ENCODE measurements around the gene ATP5F1C. TPM values are rescaled to one million over a fixed set of nuclear protein-coding genes. Genes with fewer than 3 reads are reported as not detected.

ATP5F1C gene
- total RNA-seq, 1 experiment from 2014 or later, result 189 TPM

DNA sequence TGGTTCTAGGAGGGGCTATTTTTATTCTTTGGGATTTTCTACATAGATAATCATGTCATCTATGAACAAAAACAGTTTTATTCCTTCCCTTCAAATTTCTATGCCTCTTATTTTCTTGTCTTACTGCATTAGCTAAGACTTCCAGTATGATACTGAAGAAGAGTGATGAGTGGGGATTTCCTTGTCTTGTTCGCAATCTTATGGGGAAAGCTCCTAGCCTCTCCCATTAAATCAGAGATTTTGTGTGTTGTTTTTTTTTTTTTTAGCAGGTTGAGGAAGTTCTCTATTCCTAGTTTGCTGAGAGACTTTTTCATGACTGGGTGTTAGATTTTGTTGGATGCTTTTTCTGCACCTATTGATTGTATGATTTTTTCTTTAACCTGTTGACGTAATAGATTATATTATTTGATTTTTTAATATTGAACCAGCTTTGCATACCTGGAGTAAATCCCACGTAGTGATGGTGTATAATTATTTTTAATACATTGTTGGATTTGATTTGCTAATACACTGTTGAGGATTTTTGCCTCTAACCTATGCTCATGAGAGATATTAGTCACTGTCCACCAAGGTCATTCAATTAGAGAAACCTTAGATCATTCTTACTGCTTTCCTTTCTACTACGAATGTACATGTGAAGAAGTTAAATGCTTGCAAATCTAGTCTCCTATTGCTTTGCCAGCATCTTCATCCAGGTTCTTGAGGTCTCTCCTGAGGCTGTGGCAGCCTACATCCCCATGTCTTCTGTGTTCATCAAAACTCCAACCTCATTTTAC, 6.5 kb downstream of the ATP5F1C start:
- in situ Hi-C loops (cut with HindIII; ENCODE audit: low pct_unique_long_range_greater_than_20kb, low sequenced_read_pairs), result no loop called here
- ChIA-PET POLR2A (no interaction called here), CTCF (no interaction called here)
- TF ChIP-seq, protein P1, sequence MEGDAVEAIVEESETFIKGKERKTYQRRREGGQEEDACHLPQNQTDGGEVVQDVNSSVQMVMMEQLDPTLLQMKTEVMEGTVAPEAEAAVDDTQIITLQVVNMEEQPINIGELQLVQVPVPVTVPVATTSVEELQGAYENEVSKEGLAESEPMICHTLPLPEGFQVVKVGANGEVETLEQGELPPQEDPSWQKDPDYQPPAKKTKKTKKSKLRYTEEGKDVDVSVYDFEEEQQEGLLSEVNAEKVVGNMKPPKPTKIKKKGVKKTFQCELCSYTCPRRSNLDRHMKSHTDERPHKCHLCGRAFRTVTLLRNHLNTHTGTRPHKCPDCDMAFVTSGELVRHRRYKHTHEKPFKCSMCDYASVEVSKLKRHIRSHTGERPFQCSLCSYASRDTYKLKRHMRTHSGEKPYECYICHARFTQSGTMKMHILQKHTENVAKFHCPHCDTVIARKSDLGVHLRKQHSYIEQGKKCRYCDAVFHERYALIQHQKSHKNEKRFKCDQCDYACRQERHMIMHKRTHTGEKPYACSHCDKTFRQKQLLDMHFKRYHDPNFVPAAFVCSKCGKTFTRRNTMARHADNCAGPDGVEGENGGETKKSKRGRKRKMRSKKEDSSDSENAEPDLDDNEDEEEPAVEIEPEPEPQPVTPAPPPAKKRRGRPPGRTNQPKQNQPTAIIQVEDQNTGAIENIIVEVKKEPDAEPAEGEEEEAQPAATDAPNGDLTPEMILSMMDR (IDR thresholded peaks at IDR 0.05), result no peak
- TF ChIP-seq SIN3A (IDR thresholded peaks at IDR 0.05; ENCODE audit: borderline replicate concordance, insufficient read depth, low read depth, low read length), result no peak
- TF ChIP-seq, protein P2, sequence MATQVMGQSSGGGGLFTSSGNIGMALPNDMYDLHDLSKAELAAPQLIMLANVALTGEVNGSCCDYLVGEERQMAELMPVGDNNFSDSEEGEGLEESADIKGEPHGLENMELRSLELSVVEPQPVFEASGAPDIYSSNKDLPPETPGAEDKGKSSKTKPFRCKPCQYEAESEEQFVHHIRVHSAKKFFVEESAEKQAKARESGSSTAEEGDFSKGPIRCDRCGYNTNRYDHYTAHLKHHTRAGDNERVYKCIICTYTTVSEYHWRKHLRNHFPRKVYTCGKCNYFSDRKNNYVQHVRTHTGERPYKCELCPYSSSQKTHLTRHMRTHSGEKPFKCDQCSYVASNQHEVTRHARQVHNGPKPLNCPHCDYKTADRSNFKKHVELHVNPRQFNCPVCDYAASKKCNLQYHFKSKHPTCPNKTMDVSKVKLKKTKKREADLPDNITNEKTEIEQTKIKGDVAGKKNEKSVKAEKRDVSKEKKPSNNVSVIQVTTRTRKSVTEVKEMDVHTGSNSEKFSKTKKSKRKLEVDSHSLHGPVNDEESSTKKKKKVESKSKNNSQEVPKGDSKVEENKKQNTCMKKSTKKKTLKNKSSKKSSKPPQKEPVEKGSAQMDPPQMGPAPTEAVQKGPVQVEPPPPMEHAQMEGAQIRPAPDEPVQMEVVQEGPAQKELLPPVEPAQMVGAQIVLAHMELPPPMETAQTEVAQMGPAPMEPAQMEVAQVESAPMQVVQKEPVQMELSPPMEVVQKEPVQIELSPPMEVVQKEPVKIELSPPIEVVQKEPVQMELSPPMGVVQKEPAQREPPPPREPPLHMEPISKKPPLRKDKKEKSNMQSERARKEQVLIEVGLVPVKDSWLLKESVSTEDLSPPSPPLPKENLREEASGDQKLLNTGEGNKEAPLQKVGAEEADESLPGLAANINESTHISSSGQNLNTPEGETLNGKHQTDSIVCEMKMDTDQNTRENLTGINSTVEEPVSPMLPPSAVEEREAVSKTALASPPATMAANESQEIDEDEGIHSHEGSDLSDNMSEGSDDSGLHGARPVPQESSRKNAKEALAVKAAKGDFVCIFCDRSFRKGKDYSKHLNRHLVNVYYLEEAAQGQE (IDR thresholded peaks at IDR 0.05; ENCODE audit: insufficient read depth in 1 of 2, low read depth in 2 of 2, low read length in 1 of 2), result no peak
- no peak for TF ChIP-seq TCF7L2 (IDR thresholded peaks at IDR 0.05; ENCODE audit: low read depth, low read length)
- TF ChIP-seq POLR2AphosphoS5 (IDR thresholded peaks at IDR 0.05; ENCODE audit: low read depth, low read length), result no peak
- DNase-seq (ENCODE audit: low read depth, low spot score) (no peak), ATAC-seq (no peak)
- no peaks in the 10 kb centered on the region for H3K27me3 ChIP-seq (ENCODE audit: control insufficient read depth, insufficient read depth, low read length)
- no peaks in the 10 kb centered on the region for H3K9me3 ChIP-seq (ENCODE audit: control insufficient read depth, insufficient read depth, low read depth, low read length)
- intact Hi-C loops (cut with micrococcal nuclease; ENCODE audit: unreplicated experiment), result no loop called here
- no TSS peak for BruUV-seq (replicated peaks)
- H3K4me1 ChIP-seq (ENCODE audit: control insufficient read depth, insufficient read depth, low read length), result peaks cover 9% of the 10 kb centered on the region
- H3K36me3 ChIP-seq (ENCODE audit: control insufficient read depth, insufficient read depth, low read length), result peaks cover 2% of the 10 kb centered on the region
- H3K27ac ChIP-seq (ENCODE audit: low read length), result no peak overlapping the region
- H3K4me3 ChIP-seq (ENCODE audit: low read depth in 2 of 2, low read length in 2 of 2), result no peak overlapping the region

DNA sequence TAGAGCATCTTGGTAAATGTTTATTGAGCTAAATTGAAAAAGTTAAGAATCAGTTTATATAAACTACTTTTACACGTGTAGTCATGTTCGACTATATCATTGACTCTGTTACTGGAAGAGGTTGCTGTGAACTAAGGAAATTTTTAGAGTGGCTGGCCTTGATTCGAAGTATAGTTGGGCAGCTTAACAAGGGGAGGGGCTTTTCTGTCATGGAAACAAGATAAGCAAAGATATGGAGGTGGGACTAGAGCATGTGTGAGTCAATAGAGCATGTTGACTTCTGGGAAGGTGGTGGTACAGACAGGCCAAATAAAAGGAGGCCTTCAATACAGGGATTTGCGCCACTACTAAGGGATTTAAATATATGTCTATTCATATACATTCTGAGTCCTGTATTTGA, 7.6 kb downstream of the ATP5F1C start:
- POLR2A ChIA-PET, result no interaction called here

More for the DNA sequence above, 7.6 kb downstream of the ATP5F1C start:
- CTCF ChIA-PET, result no interaction called here
- ATAC-seq (no peak), DNase-seq (ENCODE audit: low read depth, low spot score) (no peak)
- H3K4me1 ChIP-seq (ENCODE audit: control insufficient read depth, insufficient read depth, low read length), result peaks cover 3% of the 10 kb centered on the region
- H3K36me3 ChIP-seq (ENCODE audit: control insufficient read depth, insufficient read depth, low read length), result peaks cover 6% of the 10 kb centered on the region
- BruUV-seq (replicated peaks), result no TSS peak
- in situ Hi-C loops (cut with HindIII; ENCODE audit: low pct_unique_long_range_greater_than_20kb, low sequenced_read_pairs), result no loop called here
- H3K27ac ChIP-seq (ENCODE audit: low read length), result no peak overlapping the region
- intact Hi-C loops (cut with micrococcal nuclease; ENCODE audit: unreplicated experiment), result no loop called here
- TF ChIP-seq, protein P2 (IDR thresholded peaks at IDR 0.05; ENCODE audit: insufficient read depth in 1 of 2, low read depth in 2 of 2, low read length in 1 of 2), result no peak
- TF ChIP-seq, protein P1 (IDR thresholded peaks at IDR 0.05), result no peak
- no peak for TF ChIP-seq TCF7L2 (IDR thresholded peaks at IDR 0.05; ENCODE audit: low read depth, low read length)
- no peak for TF ChIP-seq SIN3A (IDR thresholded peaks at IDR 0.05; ENCODE audit: borderline replicate concordance, insufficient read depth, low read depth, low read length)
- no peaks in the 10 kb centered on the region for H3K27me3 ChIP-seq (ENCODE audit: control insufficient read depth, insufficient read depth, low read length)
- no peaks in the 10 kb centered on the region for H3K9me3 ChIP-seq (ENCODE audit: control insufficient read depth, insufficient read depth, low read depth, low read length)
- H3K4me3 ChIP-seq (ENCODE audit: low read depth in 2 of 2, low read length in 2 of 2), result no peak overlapping the region
